ENCODE results near the gene ZER1.

- TF ChIP-seq POLR2A (IDR thresholded peaks at IDR 0.05) (no peak), CTCF (IDR thresholded peaks at IDR 0.05) (no peak)
Observed at GRCh38 chr9:128809036-128809599, 37.4 kb upstream of the ZER1 start.
